ENCODE results near the gene PEX14.
"Not testable (repeated sequence)": the region's sequence is repeated elsewhere in the genome, so short reads cannot be mapped to it uniquely, and the experiment has no call there.

PEX14 gene

GRCh38 chr1:10450836-10451235 lies 23.9 kb upstream of the PEX14 start:
- no peak for DNase-seq (ENCODE audit: low read depth, low spot score)

GRCh38 chr1:10451287-10451686 lies 23.5 kb upstream of the PEX14 start:
- DNase-seq (ENCODE audit: low read depth, low spot score): no peak

GRCh38 chr1:10456048-10456447 lies 18.7 kb upstream of the PEX14 start:
- DNase-seq (ENCODE audit: low read depth, low spot score): no peak

GRCh38 chr1:10456661-10457060 lies 18.1 kb upstream of the PEX14 start:
- no peak for DNase-seq (ENCODE audit: low read depth, low spot score)

- DNase-seq (ENCODE audit: low read depth, low spot score): not testable (repeated sequence)
Observed at GRCh38 chr1:10457462-10457861, 17.3 kb upstream of the PEX14 start.

GRCh38 chr1:10457875-10458274 lies 16.9 kb upstream of the PEX14 start:
- DNase-seq (ENCODE audit: low read depth, low spot score): no peak

- DNase-seq (ENCODE audit: low read depth, low spot score): no peak
Observed at GRCh38 chr1:10459184-10459583, 15.6 kb upstream of the PEX14 start.

GRCh38 chr1:10467078-10467477 lies 7.7 kb upstream of the PEX14 start:
- DNase-seq (ENCODE audit: low read depth, low spot score): no peak

- no peak for DNase-seq (ENCODE audit: low read depth, low spot score)
Observed at GRCh38 chr1:10470043-10470442, 4.7 kb upstream of the PEX14 start.

- DNase-seq (ENCODE audit: low read depth, low spot score): no peak
Observed at GRCh38 chr1:10471411-10472219, 3.1 kb upstream of the PEX14 start.

GRCh38 chr1:10472220-10473144 lies 2.3 kb upstream of the PEX14 start, which contains the start of gene DFFA:
DFFA (minus strand) TSS chr1:10472529; CDS start chr1:10472458, 71 bp downstream.
- peak; percentile 89 for DNase-seq (ENCODE audit: low read depth, low spot score)

- no peak for DNase-seq (ENCODE audit: low read depth, low spot score)
Observed at GRCh38 chr1:10473145-10473765, 1.5 kb upstream of the PEX14 start.

- DNase-seq (ENCODE audit: low read depth, low spot score): not testable (repeated sequence)
Observed at GRCh38 chr1:10474309-10474612, 489 bp upstream of the PEX14 start.

GRCh38 chr1:10475510-10475909 lies 760 bp downstream of the PEX14 start:
- no peak for DNase-seq (ENCODE audit: low read depth, low spot score)

- no peak for DNase-seq (ENCODE audit: low read depth, low spot score)
Observed at GRCh38 chr1:10479296-10479695, 4.5 kb downstream of the PEX14 start.

- DNase-seq (ENCODE audit: low read depth, low spot score): no peak
Observed at GRCh38 chr1:10480614-10481013, 5.9 kb downstream of the PEX14 start.

- DNase-seq (ENCODE audit: low read depth, low spot score): no peak
Observed at GRCh38 chr1:10484521-10484920, 9.8 kb downstream of the PEX14 start.

- DNase-seq (ENCODE audit: low read depth, low spot score): no peak
Observed at GRCh38 chr1:10489291-10490055, 14.7 kb downstream of the PEX14 start.

- DNase-seq (ENCODE audit: low read depth, low spot score): no peak
Observed at GRCh38 chr1:10490286-10490970, 15.7 kb downstream of the PEX14 start.

- no peak for DNase-seq (ENCODE audit: low read depth, low spot score)
Observed at GRCh38 chr1:10494418-10494753, 19.6 kb downstream of the PEX14 start.

Data from activated naive CD8-positive, alpha-beta T cell treated with anti-CD3 and anti-CD28 coated beads, Interleukin-2, amount 50 U/mL, for 16 hours (primary cell).